Kidney epithelial cell (primary cell): ENCODE data around the gene FBXW8. TPM values are rescaled to one million over a fixed set of nuclear protein-coding genes. Genes with fewer than 3 reads are reported as not detected.

Experiments used
- DNase-seq: peaks from one replicate; pipeline ENCODE4 v3.0.0-alpha.2; 2010; ENCODE audit warnings: low read depth
- H3K27me3 ChIP-seq: 2 replicates; pipeline ENCODE4 v1.6.0; 2011; ENCODE audit warnings: low read length; ENCODE audit not compliant: control insufficient read depth, insufficient read depth
- H3K36me3 ChIP-seq: 2 replicates; pipeline ENCODE4 v1.5.1; 2011; ENCODE audit warnings: low read length; ENCODE audit not compliant: control insufficient read depth, insufficient read depth
- H3K4me3 ChIP-seq: 2 replicates; pipeline ENCODE4 v1.5.1; 2011; ENCODE audit warnings: low read depth, mild to moderate bottlenecking, control low read depth, low read length
- CTCF ChIP-seq: IDR thresholded peaks from 2 replicates; pipeline ENCODE4 v1.5.1; 2011; ENCODE audit warnings: mild to moderate bottlenecking, moderate library complexity, low read length, control low read depth, inconsistent platforms; ENCODE audit not compliant: insufficient read depth, poor library complexity, severe bottlenecking
- total RNA-seq: library from RNA; depleted of rRNA; stranded (reverse); fragments of >200 nt; gene quantifications from 2 replicates; pipeline ENCODE4 v1.2.3, GENCODE V29; 2015

FBXW8 gene
- total RNA-seq, 1 donor from 2014 or later: 25.4 TPM

DNA sequence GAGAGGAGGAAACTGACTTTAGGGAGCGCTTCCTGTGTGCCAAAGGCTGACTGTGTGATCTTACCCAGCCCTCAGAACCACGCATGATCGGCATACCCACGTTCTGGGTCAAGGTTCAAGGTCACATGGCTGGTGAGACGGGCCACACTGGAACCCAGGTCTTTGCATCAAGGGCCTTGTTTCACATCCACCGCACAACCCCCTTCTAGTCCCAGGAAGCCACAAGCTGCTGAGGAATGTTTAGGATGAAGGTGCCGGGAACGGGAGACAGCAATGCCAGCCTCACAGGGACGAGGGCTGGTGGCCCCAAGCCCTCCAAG lies 137.8 kb downstream of the FBXW8 start:
- DNase-seq: no peak
- Histone ChIP-seq H3K4me3 (no peak overlapping the region), H3K27me3 (peaks cover 20% of the 10 kb centered on the region), H3K36me3 (no peaks in the 10 kb centered on the region)
- TF ChIP-seq CTCF: no peak

DNA sequence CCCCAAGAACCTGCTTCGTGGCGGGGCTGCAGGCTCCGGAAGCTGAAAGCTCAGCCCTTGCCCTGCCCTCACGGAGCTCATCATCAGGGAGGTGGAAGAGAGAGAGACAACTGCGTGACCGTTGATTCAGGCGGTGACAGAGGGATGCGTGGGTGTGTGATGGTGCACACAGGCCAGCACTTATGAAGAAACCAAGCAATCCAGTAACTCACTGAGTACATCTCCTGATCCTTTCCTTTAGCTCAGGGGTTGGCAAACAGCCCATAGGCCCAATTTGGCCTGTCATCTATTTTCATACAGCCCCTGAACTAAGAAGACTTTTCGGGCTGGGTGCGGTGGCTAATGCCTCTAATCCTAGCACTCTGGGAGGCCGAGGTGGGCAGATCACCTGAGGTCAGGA lies 138.5 kb downstream of the FBXW8 start:
- no peak for TF ChIP-seq CTCF
- DNase-seq: no peak
- Histone ChIP-seq H3K4me3 (no peak overlapping the region), H3K36me3 (no peaks in the 10 kb centered on the region), H3K27me3 (peaks cover 20% of the 10 kb centered on the region)

DNA sequence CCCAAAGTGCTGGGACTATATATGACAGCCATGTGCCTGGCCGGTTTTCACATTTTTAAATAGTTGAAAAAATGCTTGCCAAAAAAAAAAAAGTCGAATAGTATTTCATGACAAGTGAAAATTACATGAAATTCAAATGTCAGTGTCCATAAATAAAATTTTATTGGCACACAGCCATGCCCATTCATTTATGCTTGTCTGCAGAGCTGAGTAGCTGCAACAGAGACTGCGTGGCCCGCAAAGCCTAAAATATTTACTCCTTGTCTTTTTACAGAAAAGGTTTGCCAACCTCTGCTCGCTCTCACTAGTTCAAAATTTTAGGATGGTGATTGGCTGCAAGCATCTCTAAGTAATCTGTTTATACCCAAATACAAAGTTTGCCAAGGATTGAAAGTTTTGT lies 139.3 kb downstream of the FBXW8 start:
- no peak overlapping the region for H3K4me3 ChIP-seq
- peaks cover 17% of the 10 kb centered on the region for H3K27me3 ChIP-seq
- no peak for TF ChIP-seq CTCF
- H3K36me3 ChIP-seq: no peaks in the 10 kb centered on the region
- no peak for DNase-seq

DNA sequence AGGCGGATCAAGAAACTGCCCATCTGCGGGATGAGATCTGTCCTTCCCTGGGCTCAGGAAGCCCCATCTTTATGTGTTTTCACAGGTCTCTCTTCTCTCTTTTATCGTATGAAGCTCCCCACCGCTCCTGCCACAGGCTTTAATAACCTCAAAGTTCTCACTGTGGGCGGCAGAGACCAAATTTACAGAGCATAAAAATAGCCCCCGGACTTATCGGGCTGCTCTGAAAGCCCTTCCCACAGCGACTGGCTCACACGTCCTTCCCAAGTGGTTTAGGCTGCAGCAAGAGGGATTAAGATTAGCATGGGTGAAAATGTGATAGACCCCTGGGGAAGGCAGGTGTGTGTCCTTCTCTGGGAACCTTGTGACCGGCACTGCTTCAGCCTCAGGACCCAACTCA lies 140.6 kb downstream of the FBXW8 start:
- peaks cover 8% of the 10 kb centered on the region for H3K27me3 ChIP-seq
- DNase-seq: no peak

DNA sequence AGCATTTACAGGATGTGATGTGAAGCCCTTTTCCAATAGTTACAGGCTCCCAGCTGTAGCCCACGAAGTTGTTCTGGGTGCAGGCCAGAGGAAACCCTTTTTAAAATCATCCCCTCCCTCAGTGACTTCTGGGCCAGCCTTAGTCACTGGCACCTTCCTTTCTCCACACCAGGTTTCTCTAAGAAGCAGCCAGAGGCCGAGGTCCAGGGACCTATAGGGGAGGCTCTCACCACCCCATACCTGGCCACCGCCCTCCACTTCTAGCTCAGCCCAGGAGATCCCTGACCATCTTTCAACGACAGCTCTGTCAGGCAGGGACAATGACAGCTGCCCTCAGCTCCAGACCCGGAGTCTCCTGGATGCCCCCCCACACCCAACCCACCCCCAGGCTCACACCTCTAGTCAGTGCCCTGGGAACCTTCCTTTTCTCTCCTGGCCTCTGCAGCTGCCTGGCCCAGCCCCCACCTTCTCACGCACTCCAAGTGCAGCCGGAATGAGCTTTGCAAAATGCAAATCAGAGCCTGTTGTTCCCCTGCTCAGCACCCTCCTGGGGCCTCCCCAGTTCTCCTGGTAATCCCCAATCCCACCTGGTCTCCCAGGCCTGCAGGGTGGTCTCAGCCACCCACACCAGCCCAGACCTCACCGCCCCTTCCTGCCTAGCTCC lies 141.8 kb downstream of the FBXW8 start:
- H3K4me3 ChIP-seq: no peak overlapping the region
- no peak for TF ChIP-seq CTCF
- no peaks in the 10 kb centered on the region for H3K36me3 ChIP-seq
- peaks cover 7% of the 10 kb centered on the region for H3K27me3 ChIP-seq
- DNase-seq: no peak

More for the DNA sequence above, 140.6 kb downstream of the FBXW8 start:
- no peak overlapping the region for H3K4me3 ChIP-seq
- no peaks in the 10 kb centered on the region for H3K36me3 ChIP-seq
- TF ChIP-seq CTCF: no peak

GRCh38 chr12:117053050-117053400 lies 142.3 kb downstream of the FBXW8 start:
- H3K4me3 ChIP-seq: no peak overlapping the region
- H3K36me3 ChIP-seq: no peaks in the 10 kb centered on the region
- TF ChIP-seq CTCF: no peak
- no peak for DNase-seq
- H3K27me3 ChIP-seq: peaks cover 7% of the 10 kb centered on the region
